Measurements from ENCODE around the gene THSD4.
A peak's percentile ranks its signal among the peaks of the same experiment; 100 is the strongest.

Gene THSD4

GRCh38 chr15:71753346-71753745, 638.1 kb downstream of the THSD4 start:
- DNase-seq (ENCODE audit: low spot score), result no peak

DNA sequence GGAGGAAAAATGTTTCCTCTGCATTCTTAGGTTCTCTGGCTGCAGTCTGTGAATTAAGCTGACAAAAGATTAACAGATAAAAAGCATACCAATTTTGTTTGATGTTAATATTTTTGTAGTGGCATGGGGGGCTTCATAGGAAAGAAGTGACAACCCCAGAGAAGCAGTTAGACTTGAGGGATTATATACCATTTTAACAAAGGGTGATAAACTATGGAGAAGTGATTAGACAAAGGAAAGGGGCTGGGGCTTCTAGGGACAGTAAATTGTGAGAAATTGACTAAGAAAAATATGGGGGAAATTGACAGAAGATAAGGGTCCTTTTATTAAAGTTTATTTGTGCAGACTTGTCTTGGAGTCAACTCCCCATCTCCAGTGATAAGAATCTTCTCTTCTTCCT, 639.4 kb downstream of the THSD4 start:
- no peak for DNase-seq (ENCODE audit: low spot score)

DNA sequence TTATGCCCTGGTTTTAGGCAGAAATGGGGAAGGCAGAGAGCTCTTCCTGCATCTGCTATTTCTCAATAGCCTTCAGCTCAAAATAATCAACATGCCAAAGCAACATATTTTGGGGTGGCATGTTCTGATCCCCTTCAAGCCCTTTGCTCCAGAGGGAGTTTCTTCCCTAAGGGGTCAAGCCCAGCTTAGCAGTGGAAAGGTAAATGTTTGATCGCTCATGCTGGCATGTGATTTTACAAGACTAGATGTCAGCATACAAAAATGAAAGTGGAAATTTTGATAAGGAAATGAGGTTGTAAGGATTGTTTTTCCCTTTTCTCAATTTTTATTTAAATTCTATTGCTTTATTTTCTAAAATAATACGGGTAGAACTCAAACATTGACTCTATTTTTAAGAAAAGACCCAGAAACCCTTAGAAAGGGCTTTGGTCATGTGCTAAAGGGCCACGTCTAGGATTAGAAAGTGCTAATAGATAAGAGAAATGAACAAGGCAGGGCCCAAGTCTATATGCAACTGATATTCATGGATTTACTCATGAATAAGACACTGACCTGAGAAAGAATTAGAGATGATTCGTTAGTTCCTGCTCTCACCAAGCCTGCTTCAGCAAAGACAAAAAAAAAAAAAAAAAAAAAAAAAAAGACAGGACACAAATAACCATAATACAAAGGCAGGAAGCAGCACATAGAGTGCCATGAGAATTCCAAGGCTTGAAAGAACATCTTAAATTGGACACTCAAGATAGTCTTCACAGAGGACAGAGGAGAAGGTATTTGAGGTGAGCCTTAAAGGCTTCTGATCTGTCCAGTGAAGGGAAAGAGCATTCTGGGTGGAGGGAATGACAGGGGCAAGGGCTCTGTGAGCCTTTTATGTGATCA, 640.1 kb downstream of the THSD4 start:
- DNase-seq (ENCODE audit: low spot score), result no peak

GRCh38 chr15:71756599-71757352, 641.5 kb downstream of the THSD4 start:
- DNase-seq (ENCODE audit: low spot score), result no peak

GRCh38 chr15:71757741-71758530, 642.7 kb downstream of the THSD4 start:
- DNase-seq (ENCODE audit: low spot score), result no peak

GRCh38 chr15:71758711-71759110, 643.4 kb downstream of the THSD4 start:
- no peak for DNase-seq (ENCODE audit: low spot score)

- no peak for DNase-seq (ENCODE audit: low spot score)
Measured at GRCh38 chr15:71760852-71761251, 645.6 kb downstream of the THSD4 start.

GRCh38 chr15:71761649-71762048, 646.4 kb downstream of the THSD4 start:
- DNase-seq (ENCODE audit: low spot score), result peak; percentile 49

- no peak for DNase-seq (ENCODE audit: low spot score)
Measured at GRCh38 chr15:71768184-71768583, 652.9 kb downstream of the THSD4 start.

DNA sequence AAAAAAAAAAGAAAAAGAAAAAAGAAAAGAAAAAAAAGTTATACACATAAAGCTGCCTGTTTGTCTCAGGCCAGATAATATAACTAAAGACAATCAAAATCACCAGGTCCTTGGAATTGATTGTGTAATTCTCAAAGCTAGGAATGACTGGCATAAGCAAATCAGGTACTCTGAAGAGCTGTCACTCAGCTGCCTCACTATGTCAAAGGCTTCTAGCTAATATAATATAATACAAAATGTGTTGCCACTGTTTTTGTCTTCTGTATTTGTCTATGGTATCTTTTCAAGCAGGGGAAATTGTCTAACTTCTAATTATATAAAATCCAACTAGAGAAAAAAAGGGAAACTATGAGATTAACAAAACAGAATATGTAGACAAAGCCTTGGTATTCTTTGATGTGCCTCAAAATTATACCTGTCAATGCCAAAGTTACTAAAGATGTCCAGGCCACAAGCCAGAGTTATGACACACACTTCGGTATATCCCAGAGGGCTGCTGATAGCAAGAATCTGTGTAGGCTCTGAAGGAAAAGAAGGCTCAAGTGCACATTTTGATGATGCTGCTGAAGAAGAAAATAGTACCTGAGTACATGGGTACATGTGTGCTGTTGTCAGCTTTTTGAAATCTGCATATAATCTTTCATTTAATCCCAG, 658.1 kb downstream of the THSD4 start:
- DNase-seq (ENCODE audit: low spot score), result no peak

- no peak for DNase-seq (ENCODE audit: low spot score)
Measured at GRCh38 chr15:71775856-71776255, 660.6 kb downstream of the THSD4 start.

DNA sequence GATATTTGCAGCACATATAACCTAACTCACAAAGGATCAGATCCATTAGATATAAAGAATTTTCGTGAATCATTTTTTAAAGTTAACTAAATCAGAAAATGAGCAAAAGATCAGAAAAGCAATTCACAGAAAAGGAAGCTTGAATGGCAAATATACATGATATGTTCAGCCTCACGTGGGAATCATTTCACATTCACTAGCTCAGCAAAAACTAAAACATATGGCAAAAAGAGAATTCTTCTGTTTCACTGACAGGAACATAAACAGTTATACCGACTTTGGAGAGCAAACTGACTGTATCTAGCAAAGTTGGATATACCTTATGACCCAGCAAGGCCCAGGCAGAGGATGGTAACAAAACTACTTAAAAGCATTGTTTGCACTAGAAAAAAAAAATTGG, 661.0 kb downstream of the THSD4 start:
- no peak for DNase-seq (ENCODE audit: low spot score)

DNA sequence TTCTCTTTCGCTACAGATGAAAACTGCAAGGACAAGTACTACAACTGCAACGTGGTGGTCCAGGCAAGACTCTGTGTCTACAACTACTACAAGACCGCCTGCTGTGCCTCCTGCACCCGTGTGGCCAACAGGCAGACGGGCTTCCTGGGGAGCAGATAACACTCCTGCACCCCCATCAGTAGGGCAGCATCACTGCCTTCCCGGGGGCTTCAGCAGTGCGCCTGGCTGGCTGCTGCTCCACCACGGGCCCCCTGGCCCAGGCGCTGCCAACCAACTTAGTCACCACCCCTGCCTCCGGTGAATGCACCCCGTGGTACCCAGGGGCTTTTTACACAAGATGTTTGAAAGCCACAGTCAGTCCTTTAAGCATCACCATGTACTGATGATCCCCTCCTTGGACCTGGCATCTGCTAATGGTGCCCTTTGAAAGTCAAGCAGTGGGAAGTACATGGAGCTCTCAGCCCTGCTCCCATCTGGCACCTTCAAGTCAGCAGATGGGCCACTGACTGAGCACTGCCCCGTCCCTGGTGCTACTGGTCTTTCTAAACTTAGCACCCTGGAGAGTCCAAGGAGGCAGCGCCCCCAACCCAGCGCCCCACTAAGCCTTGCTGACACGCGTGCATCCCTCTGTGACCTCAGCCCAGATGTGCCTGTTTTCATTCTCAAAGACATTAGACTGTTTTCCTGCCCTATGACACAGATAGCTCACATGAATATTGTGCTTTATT, 662.1 kb downstream of the THSD4 start:
- DNase-seq (ENCODE audit: low spot score), result no peak

DNA sequence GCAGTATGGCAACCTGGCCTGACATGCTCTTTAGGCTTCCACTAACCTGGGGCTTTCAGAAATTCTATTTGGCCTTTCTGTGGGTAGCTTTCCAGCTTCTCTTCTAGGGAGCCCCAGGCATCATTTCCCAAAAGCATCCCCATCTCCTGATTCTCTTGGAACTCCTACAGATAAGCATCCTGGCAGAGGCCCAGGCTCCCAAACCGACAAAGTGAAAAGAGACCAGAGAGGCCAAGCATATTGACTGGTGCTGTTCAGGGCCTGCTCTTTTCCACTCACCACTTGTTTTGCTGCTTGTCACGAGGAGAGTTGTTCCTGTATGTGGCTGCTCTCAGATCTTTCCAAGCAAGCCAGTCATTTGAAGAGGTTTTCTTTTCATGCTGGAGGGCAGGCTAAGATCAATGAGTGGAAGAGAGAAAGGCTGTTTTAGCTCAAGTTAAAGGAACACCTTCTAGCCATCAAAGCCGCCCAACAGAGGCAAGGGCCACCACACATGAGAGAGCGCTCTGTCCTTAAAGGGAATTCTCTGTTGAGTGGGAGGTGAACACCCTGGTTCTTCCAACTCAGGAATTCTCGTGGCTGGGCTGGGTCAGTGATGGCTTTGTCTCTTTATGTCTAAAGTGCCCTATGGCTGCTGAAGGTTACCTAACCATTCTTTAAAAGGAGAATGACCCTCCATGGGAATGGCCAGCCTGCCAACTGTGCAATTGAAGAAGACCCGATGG, 664.0 kb downstream of the THSD4 start:
- no peak for DNase-seq (ENCODE audit: low spot score)

DNA sequence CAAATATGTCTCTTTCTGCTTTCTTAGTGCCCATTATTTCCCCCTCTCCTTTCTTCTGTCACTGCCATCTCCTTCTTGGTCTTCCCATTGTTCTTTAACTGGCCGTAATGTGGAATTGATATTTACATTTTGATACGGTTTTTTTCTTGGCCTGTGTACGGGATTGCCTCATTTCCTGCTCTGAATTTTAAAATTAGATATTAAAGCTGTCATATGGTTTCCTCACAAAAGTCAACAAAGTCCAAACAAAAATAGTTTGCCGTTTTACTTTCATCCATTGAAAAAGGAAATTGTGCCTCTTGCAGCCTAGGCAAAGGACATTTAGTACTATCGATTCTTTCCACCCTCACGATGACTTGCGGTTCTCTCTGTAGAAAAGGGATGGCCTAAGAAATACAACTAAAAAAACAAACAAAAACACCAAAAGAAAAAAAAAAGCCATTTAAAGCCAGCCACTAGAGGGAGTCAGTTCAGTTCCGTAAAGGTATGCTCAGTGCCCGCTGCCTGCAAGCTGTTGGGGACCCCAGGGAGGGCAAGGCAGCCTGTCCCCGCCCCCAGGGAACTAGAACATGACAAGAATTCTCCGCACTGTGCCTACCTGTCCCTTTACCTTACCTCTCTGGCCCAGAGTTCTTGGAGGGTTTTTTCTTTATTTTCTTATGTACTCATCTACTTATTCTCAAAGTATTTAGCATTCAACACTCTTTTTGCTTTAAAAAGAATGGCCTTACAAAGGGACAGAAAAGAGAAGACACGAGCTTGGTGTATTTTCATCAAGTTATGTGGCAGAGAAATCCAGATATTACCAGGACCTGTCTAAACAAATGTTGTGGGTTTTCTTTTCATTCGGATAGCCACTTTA, 665.1 kb downstream of the THSD4 start:
- peak; percentile 86 for DNase-seq (ENCODE audit: low spot score)

- no peak for DNase-seq (ENCODE audit: low spot score)
Measured at GRCh38 chr15:71781179-71781964, 666.1 kb downstream of the THSD4 start.

GRCh38 chr15:71781965-71782265, 666.6 kb downstream of the THSD4 start:
- no peak for DNase-seq (ENCODE audit: low spot score)

- DNase-seq (ENCODE audit: low spot score), result no peak
Measured at GRCh38 chr15:71782422-71783165, 667.3 kb downstream of the THSD4 start.
